Keratinocyte (primary cell): Measurements from ENCODE around the gene STX3. TPM values are rescaled to one million over a fixed set of nuclear protein-coding genes. Genes with fewer than 3 reads are reported as not detected.

Source experiments
- DNase-seq: peaks from one replicate; pipeline ENCODE4 v3.0.0-alpha.2; 2011; ENCODE audit warnings: low read depth, missing footprints, low spot score
- FAIRE-seq: peaks from 2 replicates; lab custom pipeline; 2011; peaks lifted over from hg19 to GRCh38; lab: Jason Lieb, UNC
- H2AFZ ChIP-seq: 2 replicates; pipeline ENCODE4 v1.6.0; 2012; ENCODE audit warnings: low read length, control low read depth, inconsistent platforms; ENCODE audit not compliant: control insufficient read depth
- H3K27ac ChIP-seq: 2 replicates; pipeline ENCODE4 v1.5.1; 2011; ENCODE audit warnings: low read length; ENCODE audit not compliant: control insufficient read depth, insufficient read depth
- H3K27me3 ChIP-seq: 3 replicates; pipeline ENCODE4 v1.6.0; 2011; ENCODE audit warnings: low read length; ENCODE audit not compliant: control insufficient read depth, insufficient read depth; ENCODE audit errors: extremely low read depth
- H3K36me3 ChIP-seq, 2 experiments: 2 replicates in 1 of 2; 3 replicates in 1 of 2; pipeline ENCODE4 v1.5.1; 2011; ENCODE audit warnings: low read length in 2 of 2, mild to moderate bottlenecking in 1 of 2; ENCODE audit not compliant: control insufficient read depth in 2 of 2, insufficient read depth in 2 of 2; ENCODE audit errors: extremely low read depth in 1 of 2
- H3K4me1 ChIP-seq: 3 replicates; pipeline ENCODE4 v1.5.1; 2011; ENCODE audit warnings: low read length; ENCODE audit not compliant: control insufficient read depth, insufficient read depth; ENCODE audit errors: extremely low read depth
- H3K4me2 ChIP-seq: 3 replicates; pipeline ENCODE4 v1.6.0; 2011; ENCODE audit warnings: low read depth, low read length; ENCODE audit not compliant: control insufficient read depth, insufficient read depth; ENCODE audit errors: extremely low read depth
- H3K4me3 ChIP-seq, 3 experiments: fragments of 200-600 bp in 1 of 3; sonication (generic) in 1 of 3; 2 replicates in 2 of 3; 3 replicates in 1 of 3; pipeline ENCODE4 v1.5.1; 2011 to 2016; ENCODE audit warnings: low read length in 3 of 3, mild to moderate bottlenecking in 3 of 3, control low read depth in 2 of 3, inconsistent platforms in 1 of 3, low read depth in 1 of 3, mixed read lengths in 1 of 3, mixed run types in 1 of 3, moderate library complexity in 1 of 3; ENCODE audit not compliant: control insufficient read depth in 2 of 3, insufficient read depth in 2 of 3; ENCODE audit errors: extremely low read depth in 1 of 3
- H3K79me2 ChIP-seq: 2 replicates; pipeline ENCODE4 v1.6.0; 2012; ENCODE audit warnings: low read length; ENCODE audit not compliant: control insufficient read depth, insufficient read depth
- H3K9ac ChIP-seq: 3 replicates; pipeline ENCODE4 v1.6.0; 2011; ENCODE audit warnings: low read length; ENCODE audit not compliant: control insufficient read depth, insufficient read depth; ENCODE audit errors: extremely low read depth
- H3K9me1 ChIP-seq: 3 replicates; pipeline ENCODE4 v1.6.0; 2011; ENCODE audit warnings: low read length; ENCODE audit not compliant: control insufficient read depth, insufficient read depth; ENCODE audit errors: extremely low read depth
- H3K9me3 ChIP-seq: 2 replicates; pipeline ENCODE4 v1.5.1; 2012; ENCODE audit warnings: low read depth, low read length; ENCODE audit not compliant: control insufficient read depth
- H4K20me1 ChIP-seq: 3 replicates; pipeline ENCODE4 v1.6.0; 2011; ENCODE audit warnings: low read length; ENCODE audit not compliant: control insufficient read depth, insufficient read depth; ENCODE audit errors: extremely low read depth
- CTCF ChIP-seq, 3 experiments: IDR thresholded peaks in 1 of 3; conservative IDR thresholded peaks in 1 of 3; optimal IDR thresholded peaks in 1 of 3; 2 replicates in 2 of 3; 3 replicates in 1 of 3; pipeline versions ENCODE3 to v1.5.1; 2011; ENCODE audit warnings: low read length in 3 of 3, mild to moderate bottlenecking in 3 of 3, moderate library complexity in 2 of 3, control low read depth in 1 of 3, inconsistent platforms in 1 of 3; ENCODE audit not compliant: insufficient read depth in 2 of 3; ENCODE audit errors: extremely low read depth in 1 of 3
- EZH2 ChIP-seq: IDR thresholded peaks from one replicate; pipeline ENCODE4 v1.6.1; 2012; ENCODE audit warnings: inconsistent platforms, mild to moderate bottlenecking, low read length, moderate library complexity
- dilution Hi-C: fragments of 300-500 bp; cut with MboI; formaldehyde crosslinking; loops from one replicate; pipeline ENCODE4 v1.7.0; 2020; ENCODE audit warnings: low sequenced_read_pairs; ENCODE audit not compliant: extremely low pct_ligation_motif_present
- polyA plus RNA-seq, 5 experiments: library from polyadenylated mRNA; depleted of rRNA in 3 of 5; stranded (reverse) in 3 of 5; stranded (forward) in 1 of 5; unstranded in 1 of 5; fragments of >200 nt; gene quantifications; 1 replicate in 1 of 5; 2 replicates in 3 of 5; 3 replicates in 1 of 5; pipeline versions ENCODE4 v1.2.1 to v1.2.3, GENCODE V29; 2011 to 2012; ENCODE audit warnings: missing spikeins in 2 of 5, low read depth in 1 of 5, low replicate concordance in 1 of 5

Gene STX3
- polyA plus RNA-seq, 1 donor (not counting 4 experiments of a cell fraction or from before 2014, with no cell fraction given) = 48.0 TPM

DNA sequence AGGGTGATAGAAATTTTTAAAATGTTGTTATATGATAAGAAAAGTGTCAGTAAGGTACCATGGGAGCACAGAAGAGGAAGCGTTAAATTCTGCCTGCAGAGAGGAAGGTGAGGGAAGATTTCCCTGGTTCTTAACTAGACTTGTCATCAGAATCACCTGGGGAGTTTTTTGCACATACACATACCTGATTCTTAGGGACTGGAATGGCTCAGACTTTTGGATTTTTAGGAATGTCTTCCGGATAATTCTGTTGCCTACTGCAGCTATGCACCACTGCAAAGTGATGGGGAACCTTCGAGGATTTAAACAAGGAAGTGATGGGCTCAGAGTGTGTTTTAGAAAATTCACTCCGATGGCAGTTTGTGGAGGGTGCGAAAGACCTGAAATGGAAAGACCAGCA is 21.9 kb downstream of the STX3 start:
- peak overlapping the region; percentile 46 for H3K4me2 ChIP-seq
- no peak overlapping the region for H3K27ac ChIP-seq
- dilution Hi-C loops = no loop called here
- DNase-seq (no peak), FAIRE-seq (no peak)
- H4K20me1 ChIP-seq = peaks cover 10% of the 10 kb centered on the region
- TF ChIP-seq CTCF (optimal IDR thresholded peaks at IDR 0.05 in 1 of 3, IDR thresholded peaks at IDR 0.05 in 1 of 3, conservative IDR thresholded peaks at IDR 0.05 in 1 of 3; ENCODE audit: extremely low read depth in 1 of 3, insufficient read depth in 2 of 3, low read length in 3 of 3) (no peak), EZH2 (no peak)
- H3K4me1 ChIP-seq = peaks cover 15% of the 10 kb centered on the region
- no peaks in the 10 kb centered on the region for H3K27me3 ChIP-seq
- H3K4me3 ChIP-seq = no peak overlapping the region
- peaks cover 7 to 22% of the 10 kb centered on the region in 2 experiments for H3K36me3 ChIP-seq
- H3K79me2 ChIP-seq = peaks cover 31% of the 10 kb centered on the region
- no peak overlapping the region for H3K9ac ChIP-seq
- no peak overlapping the region for H2AFZ ChIP-seq
- no peaks in the 10 kb centered on the region for H3K9me3 ChIP-seq
- peaks cover 7% of the 10 kb centered on the region for H3K9me1 ChIP-seq

GRCh38 chr11:59778122-59778521 is 22.9 kb downstream of the STX3 start:
- Histone ChIP-seq H3K4me3 (no peak overlapping the region), H3K27ac (no peak overlapping the region), H3K9me1 (peaks cover 7% of the 10 kb centered on the region), H3K27me3 (no peaks in the 10 kb centered on the region), H4K20me1 (peaks cover 10% of the 10 kb centered on the region), H3K4me1 (peaks cover 15% of the 10 kb centered on the region), H3K4me2 (no peak overlapping the region), H2AFZ (no peak overlapping the region), H3K9me3 (no peaks in the 10 kb centered on the region), H3K79me2 (peaks cover 31% of the 10 kb centered on the region), H3K36me3 (peaks cover 4 to 19% of the 10 kb centered on the region in 2 experiments), H3K9ac (no peak overlapping the region)
- FAIRE-seq = no peak
- DNase-seq = no peak
- dilution Hi-C loops = no loop called here
- TF ChIP-seq EZH2 (no peak), CTCF (optimal IDR thresholded peaks at IDR 0.05 in 1 of 3, IDR thresholded peaks at IDR 0.05 in 1 of 3, conservative IDR thresholded peaks at IDR 0.05 in 1 of 3; ENCODE audit: extremely low read depth in 1 of 3, insufficient read depth in 2 of 3, low read length in 3 of 3) (no peak)
